GM21619 (cell line): ENCODE data around the gene KREMEN2.
"Not testable (repeated sequence)": the region's sequence is repeated elsewhere in the genome, so short reads cannot be mapped to it uniquely, and the experiment has no call there.

Source experiments
- ATAC-seq: cut with Tn5 transposase; IDR thresholded peaks from one replicate; pipeline ENCODE4 v1.9.1; 2021; ENCODE audit not compliant: unreplicated experiment

The KREMEN2 gene, protein sequence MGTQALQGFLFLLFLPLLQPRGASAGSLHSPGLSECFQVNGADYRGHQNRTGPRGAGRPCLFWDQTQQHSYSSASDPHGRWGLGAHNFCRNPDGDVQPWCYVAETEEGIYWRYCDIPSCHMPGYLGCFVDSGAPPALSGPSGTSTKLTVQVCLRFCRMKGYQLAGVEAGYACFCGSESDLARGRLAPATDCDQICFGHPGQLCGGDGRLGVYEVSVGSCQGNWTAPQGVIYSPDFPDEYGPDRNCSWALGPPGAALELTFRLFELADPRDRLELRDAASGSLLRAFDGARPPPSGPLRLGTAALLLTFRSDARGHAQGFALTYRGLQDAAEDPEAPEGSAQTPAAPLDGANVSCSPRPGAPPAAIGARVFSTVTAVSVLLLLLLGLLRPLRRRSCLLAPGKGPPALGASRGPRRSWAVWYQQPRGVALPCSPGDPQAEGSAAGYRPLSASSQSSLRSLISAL

DNA sequence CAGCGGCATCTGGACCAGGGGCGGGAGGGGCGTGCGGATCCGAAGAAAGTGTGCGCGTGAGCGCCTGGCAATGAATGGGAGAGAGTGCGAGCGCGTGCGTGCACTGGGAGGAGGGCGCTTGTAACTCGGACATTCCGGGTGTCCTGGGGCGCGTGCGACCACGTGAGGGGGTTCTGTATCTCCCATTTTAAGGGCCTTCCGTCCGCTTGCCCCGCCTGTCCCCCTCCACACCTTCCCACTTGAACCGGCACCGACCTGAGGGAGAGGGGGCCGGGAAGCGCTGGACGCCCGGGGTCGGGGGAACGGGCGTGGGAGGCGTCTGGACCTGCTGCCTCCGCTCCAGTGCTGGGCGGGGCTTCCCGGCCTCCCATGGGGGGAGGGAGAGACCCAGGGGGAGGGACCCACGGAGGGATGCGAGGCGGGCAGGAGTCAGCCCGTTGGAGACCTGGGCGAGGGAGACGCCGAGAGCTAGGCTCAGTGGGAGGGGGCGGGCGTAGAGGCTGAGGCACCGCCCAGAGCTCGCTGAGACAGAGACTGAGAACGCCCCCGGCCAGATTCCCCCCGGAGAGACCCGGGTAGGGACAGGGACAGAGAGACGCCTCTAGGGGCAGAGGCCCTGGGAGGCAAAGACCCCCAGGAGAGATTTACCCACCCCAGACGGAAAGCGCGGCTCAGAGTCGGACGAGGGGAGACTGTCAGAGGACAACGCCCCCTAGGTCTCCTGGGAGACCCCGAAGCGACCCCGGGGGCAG is at the start of gene KREMEN2:
Gene KREMEN2, plus strand, starts transcription at position 553 of the 752 bp plus-strand sequence. CDS start 246 bp downstream, outside the sequence.
- ATAC-seq, result no peak

- no peak for ATAC-seq
Measured at GRCh38 chr16:2915196-2915929, 48.7 kb upstream of the KREMEN2 start.

DNA sequence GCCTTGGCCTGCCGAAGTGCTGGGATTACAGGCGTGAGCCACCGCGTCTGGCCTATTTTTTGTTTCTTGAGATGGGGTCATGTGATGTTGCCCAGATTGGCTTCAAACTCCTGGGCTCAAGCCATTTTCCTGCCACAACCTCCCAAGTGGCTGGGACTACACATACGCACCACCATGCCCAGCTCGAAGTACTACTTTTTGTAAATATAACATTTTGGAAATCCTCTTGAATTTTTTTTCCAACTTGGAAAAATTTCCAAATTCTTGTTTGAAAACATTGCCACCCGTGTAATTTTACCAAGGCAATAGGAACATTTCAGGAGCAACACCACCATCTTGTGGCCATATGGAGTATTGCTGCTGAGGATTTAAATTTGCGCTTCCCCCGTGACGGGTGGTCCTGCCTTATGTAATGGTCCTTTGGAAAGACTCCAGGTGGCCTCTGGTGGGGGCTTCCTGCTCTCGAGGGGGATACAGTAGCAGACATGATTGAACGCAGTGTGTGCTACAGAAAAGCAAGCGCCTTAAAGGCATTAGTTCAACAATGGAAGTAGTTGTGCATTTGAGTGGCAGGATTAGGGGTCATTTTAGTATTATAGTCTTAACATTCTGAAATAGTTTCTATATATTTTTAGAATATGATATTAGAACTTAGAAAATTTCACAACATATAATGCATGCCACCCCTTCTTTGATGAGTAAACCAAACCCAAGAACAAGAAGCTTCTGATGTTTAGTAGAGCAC is 44.4 kb upstream of the KREMEN2 start:
- ATAC-seq, result no peak

DNA sequence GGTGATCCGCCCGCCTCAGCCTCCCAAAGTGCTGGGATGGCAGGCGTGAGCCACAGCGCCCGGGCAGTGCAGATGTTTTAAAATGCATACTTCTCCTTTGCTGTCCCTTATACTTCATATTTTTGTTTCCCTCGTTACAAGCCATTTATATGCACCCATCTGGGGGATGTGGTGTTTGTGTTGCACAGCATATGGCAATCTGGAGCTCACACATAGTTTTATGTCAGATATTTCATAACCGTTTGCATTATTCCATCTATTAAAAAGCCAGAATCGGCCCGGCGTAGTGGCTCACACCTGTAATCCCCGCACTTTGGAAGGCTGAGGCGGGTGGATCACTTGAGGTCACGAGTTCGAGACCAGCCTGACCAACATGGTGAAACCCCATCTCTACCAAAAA is 40.6 kb upstream of the KREMEN2 start:
- no peak for ATAC-seq

- ATAC-seq, result no peak
Measured at GRCh38 chr16:2924901-2925755, 38.9 kb upstream of the KREMEN2 start.

GRCh38 chr16:2925951-2926649 is 38.0 kb upstream of the KREMEN2 start:
- no peak for ATAC-seq

DNA sequence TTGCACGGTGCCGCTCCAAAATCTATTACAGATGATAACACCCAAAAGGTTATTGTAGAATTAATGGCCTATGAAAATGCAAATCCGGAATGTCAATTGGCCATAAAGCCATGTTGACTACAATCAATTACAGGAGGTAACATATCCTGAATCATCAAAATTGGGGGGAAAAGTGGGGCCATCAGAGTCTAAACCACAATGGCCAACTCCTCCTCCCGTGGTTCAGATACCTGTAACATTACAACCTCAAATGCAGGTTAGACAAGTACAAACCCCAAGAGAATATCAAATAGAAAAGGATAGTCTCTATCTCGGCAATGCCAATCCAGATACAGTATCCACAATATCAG is 37.5 kb upstream of the KREMEN2 start:
- no peak for ATAC-seq

DNA sequence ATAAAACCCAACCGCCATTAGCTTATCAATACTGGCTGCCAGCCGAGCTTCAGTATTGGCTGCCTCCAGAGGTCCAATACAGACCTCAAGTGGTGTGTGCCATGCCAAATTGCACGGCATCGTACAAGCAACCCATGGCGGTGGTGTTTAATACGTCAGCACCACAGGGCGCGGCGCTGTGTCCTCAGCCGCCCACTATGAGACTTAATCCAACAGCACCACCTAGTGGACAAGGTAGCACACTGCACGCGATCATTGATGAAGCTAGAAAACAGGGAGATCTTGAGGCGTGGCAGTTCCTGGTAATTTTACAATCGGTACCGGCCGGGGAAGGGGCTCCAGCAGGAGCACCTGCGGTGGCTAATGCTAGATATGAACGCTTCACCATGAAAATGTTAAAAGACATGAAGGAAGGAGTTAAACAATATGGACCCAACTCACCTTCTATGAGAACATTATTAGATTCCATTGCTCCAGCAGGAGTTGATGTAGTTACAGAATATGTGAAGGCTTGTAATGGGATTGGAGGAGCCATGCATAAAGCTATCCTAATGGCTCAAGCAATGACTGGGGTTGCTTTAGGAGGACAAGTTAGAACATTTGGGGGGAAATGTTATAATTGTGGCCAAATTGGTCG is 36.9 kb upstream of the KREMEN2 start:
- no peak for ATAC-seq

DNA sequence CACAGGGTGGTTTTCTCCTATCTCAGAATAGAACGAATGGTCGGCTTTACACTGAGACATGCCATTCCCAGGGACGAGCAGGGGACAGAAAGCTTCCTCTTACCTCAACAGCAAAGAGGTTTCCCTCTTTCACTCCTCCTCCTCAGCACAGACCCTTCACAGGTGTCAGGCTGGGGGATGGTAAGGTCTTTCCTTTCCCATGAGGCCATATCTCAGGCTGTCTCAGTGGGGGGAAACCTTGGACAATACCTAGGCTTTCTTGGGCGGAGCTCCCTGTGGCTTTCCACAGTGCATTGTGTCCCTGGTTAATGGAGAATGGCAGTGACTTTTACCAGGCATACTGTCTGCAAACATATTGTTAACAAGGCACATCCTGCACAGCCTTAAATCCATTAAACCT is 35.9 kb upstream of the KREMEN2 start:
- not testable (repeated sequence) for ATAC-seq

DNA sequence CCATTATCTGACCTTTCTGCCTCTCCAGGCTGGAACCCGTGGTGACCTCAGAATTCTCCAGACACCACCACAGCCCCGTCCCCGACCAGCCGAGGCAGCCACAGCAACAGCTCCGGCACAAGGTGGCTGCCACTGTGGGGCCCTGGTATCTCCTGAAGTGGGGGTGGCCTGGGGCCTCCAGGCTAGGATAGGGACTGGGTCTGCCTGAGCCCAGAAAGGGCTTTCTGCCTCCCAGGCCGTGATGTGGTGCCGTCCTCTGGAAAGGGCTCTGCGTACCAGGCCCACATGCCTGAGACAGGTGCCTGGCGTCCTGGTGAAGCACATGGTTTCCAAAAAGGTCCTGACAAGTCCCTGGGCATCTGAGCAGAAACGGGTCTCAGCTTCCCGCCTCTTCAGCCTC is 35.3 kb upstream of the KREMEN2 start:
- no peak for ATAC-seq

- no peak for ATAC-seq
Measured at GRCh38 chr16:2929693-2930092, 34.4 kb upstream of the KREMEN2 start.

GRCh38 chr16:2930236-2930635 is 33.8 kb upstream of the KREMEN2 start:
- ATAC-seq, result no peak

DNA sequence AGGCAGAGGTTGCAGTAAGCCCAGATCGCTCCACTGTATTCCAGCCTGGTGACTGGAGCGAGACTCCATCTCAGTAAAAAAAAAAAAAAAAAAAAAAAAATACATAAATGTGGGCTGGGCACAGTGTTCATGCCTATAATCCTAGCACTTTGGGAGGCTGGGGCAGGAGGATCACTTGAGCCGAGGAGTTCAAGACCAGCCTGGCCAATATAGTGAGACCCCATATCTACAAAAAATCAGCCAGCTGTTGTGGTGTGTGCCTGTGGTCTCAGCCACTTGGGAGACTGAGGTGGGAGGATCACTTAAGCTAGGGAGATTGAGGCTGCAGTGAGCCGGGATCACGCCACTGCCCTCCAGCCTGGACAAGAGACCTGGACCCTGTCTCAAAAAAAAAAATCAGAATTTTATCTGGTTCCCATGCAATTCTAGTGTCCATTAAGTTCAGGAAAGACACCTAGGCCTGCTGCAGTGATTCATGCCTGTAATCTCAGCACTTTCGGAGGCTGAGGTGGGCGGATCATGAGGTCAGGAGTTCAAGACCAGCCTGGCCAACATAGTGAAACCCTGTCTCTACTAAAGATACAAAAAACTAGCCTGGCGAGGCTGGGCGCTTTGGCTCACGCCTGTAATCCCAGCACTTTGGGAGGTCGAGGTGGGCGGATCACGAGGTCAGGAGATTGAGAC is 32.7 kb upstream of the KREMEN2 start:
- not testable (repeated sequence) for ATAC-seq

DNA sequence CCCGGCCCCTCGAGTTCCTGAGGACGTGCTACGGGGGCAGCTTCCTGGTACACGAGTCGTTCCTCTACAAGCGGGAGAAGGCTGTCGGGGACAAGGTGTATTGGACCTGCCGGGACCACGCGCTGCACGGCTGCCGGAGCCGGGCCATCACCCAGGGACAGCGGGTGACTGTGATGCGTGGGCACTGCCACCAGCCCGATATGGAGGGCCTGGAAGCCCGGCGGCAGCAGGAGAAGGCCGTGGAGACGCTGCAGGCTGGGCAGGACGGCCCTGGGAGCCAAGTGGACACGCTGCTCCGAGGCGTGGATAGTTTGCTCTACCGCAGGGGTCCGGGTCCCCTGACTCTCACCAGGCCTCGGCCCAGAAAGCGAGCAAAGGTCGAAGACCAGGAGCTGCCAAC is 30.9 kb upstream of the KREMEN2 start:
- ATAC-seq, result no peak

DNA sequence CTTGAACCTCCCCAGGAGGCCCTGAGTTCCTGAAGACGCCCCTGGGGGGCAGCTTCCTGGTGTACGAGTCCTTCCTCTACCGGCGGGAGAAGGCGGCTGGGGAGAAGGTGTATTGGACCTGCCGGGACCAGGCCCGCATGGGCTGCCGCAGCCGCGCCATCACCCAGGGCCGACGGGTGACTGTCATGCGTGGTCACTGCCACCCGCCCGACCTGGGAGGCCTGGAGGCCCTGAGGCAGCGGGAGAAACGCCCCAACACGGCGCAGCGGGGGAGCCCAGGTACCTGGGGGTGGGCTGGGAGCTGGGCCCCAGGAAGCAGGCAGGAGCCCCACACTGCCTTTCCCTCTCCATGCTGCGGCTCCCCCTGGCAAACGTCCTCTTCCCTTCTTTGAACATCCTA is 30.4 kb upstream of the KREMEN2 start:
- no peak for ATAC-seq

- no peak for ATAC-seq
Measured at GRCh38 chr16:2934450-2934849, 29.6 kb upstream of the KREMEN2 start.

GRCh38 chr16:2936436-2937011 is 27.6 kb upstream of the KREMEN2 start:
- ATAC-seq, result no peak

DNA sequence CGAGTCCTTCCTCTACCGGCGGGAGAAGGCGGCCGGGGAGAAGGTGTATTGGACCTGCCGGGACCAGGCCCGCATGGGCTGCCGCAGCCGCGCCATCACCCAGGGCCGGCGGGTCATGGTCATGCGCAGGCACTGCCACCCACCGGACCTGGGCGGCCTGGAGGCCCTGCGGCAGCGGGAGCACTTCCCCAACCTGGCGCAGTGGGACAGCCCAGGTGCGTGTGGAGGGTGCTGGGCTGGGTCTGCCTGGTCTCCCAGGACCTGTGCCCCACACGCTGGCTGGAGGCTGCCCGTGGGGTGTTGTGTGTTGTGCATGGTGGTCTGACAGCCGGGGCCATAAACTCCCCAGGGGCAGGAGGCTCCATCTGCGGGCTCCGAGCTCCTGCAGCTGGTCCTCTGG is 26.9 kb upstream of the KREMEN2 start:
- ATAC-seq, result no peak
